GM21737 (cell line): Measurements from ENCODE around the gene KCNA5.

ENCODE experiments used
- ATAC-seq: cut with Tn5 transposase; IDR thresholded peaks from one replicate; pipeline ENCODE4 v1.9.1; 2021; ENCODE audit warnings: mild to moderate bottlenecking, moderate library complexity; ENCODE audit not compliant: unreplicated experiment

KCNA5 gene

GRCh38 chr12:5026342-5026938 lies 17.2 kb upstream of the KCNA5 start:
- ATAC-seq, result no peak

- ATAC-seq, result no peak
Measured at GRCh38 chr12:5027046-5027821, 16.4 kb upstream of the KCNA5 start.

- no peak for ATAC-seq
Measured at GRCh38 chr12:5030066-5030465, 13.6 kb upstream of the KCNA5 start.

- no peak for ATAC-seq
Measured at GRCh38 chr12:5031242-5031641, 12.4 kb upstream of the KCNA5 start.

GRCh38 chr12:5031958-5032357 lies 11.7 kb upstream of the KCNA5 start:
- ATAC-seq, result no peak

- ATAC-seq, result no peak
Measured at GRCh38 chr12:5032821-5033220, 10.9 kb upstream of the KCNA5 start.

GRCh38 chr12:5033883-5034282 lies 9.8 kb upstream of the KCNA5 start:
- ATAC-seq, result no peak

GRCh38 chr12:5034603-5035002 lies 9.1 kb upstream of the KCNA5 start:
- no peak for ATAC-seq

GRCh38 chr12:5035618-5036017 lies 8.1 kb upstream of the KCNA5 start:
- no peak for ATAC-seq

GRCh38 chr12:5036031-5036430 lies 7.6 kb upstream of the KCNA5 start:
- ATAC-seq, result no peak

GRCh38 chr12:5037795-5038357 lies 5.8 kb upstream of the KCNA5 start:
- no peak for ATAC-seq

- no peak for ATAC-seq
Measured at GRCh38 chr12:5038781-5039311, 4.8 kb upstream of the KCNA5 start.

- ATAC-seq, result no peak
Measured at GRCh38 chr12:5039815-5040214, 3.9 kb upstream of the KCNA5 start.

GRCh38 chr12:5040368-5040767 lies 3.3 kb upstream of the KCNA5 start:
- no peak for ATAC-seq

- ATAC-seq, result no peak
Measured at GRCh38 chr12:5044420-5045295, 979 bp downstream of the KCNA5 start.

GRCh38 chr12:5047094-5047493 lies 3.4 kb downstream of the KCNA5 start:
- ATAC-seq, result no peak

- ATAC-seq, result no peak
Measured at GRCh38 chr12:5047729-5048128, 4.0 kb downstream of the KCNA5 start.

- ATAC-seq, result no peak
Measured at GRCh38 chr12:5050542-5050941, 6.9 kb downstream of the KCNA5 start.

GRCh38 chr12:5051334-5051733 lies 7.7 kb downstream of the KCNA5 start:
- ATAC-seq, result no peak

- no peak for ATAC-seq
Measured at GRCh38 chr12:5051913-5052312, 8.2 kb downstream of the KCNA5 start.

GRCh38 chr12:5052348-5052747 lies 8.7 kb downstream of the KCNA5 start:
- ATAC-seq, result no peak
